Astrocyte of the cerebellum (primary cell): ENCODE measurements around the gene LPCAT1.

Experiments
- DNase-seq: peaks from one replicate; pipeline ENCODE4 v3.0.0-alpha.2; 2011; ENCODE audit warnings: low read depth
- H3K4me3 ChIP-seq: 2 replicates; pipeline ENCODE4 v1.5.1; 2011; ENCODE audit warnings: mild to moderate bottlenecking, low read depth, low read length, moderate library complexity
- CTCF ChIP-seq: IDR thresholded peaks from 2 replicates; pipeline ENCODE4 v1.5.1; 2012; ENCODE audit warnings: low read length, low read depth, moderate library complexity, mild to moderate bottlenecking; ENCODE audit errors: missing control alignments
- in situ Hi-C: cut with HindIII; loops from 2 replicates; pipeline ENCODE4 v1.10.0; 2017; ENCODE audit warnings: low sequenced_read_pairs

The LPCAT1 gene

GRCh38 chr5:1502737-1503120 is 21.0 kb downstream of the LPCAT1 start:
- H3K4me3 ChIP-seq = no peak overlapping the region
- in situ Hi-C loops = no loop called here
- TF ChIP-seq CTCF = no peak
- DNase-seq = no peak

- no peak overlapping the region for H3K4me3 ChIP-seq
- in situ Hi-C loops = no loop called here
- TF ChIP-seq CTCF = no peak
- DNase-seq = no peak
Observed at GRCh38 chr5:1502046-1502736, 21.6 kb downstream of the LPCAT1 start.

- TF ChIP-seq CTCF = no peak
- in situ Hi-C loops = no loop called here
- no peak overlapping the region for H3K4me3 ChIP-seq
- no peak for DNase-seq
Observed at GRCh38 chr5:1501372-1502045, 22.3 kb downstream of the LPCAT1 start.

- no peak overlapping the region for H3K4me3 ChIP-seq
- DNase-seq = no peak
- no peak for TF ChIP-seq CTCF
- in situ Hi-C loops = no loop called here
Observed at GRCh38 chr5:1500411-1501091, 23.2 kb downstream of the LPCAT1 start.

GRCh38 chr5:1499851-1500250 is 23.9 kb downstream of the LPCAT1 start:
- in situ Hi-C loops = no loop called here
- no peak for DNase-seq
- H3K4me3 ChIP-seq = no peak overlapping the region
- TF ChIP-seq CTCF = no peak

GRCh38 chr5:1498623-1499416 is 24.9 kb downstream of the LPCAT1 start:
- in situ Hi-C loops = no loop called here
- DNase-seq = no peak
- H3K4me3 ChIP-seq = no peak overlapping the region
- no peak for TF ChIP-seq CTCF
